Glutamatergic neuron (in vitro differentiated cells): ENCODE results near the gene MSI2. TPM values are rescaled to one million over a fixed set of nuclear protein-coding genes. Genes with fewer than 3 reads are reported as not detected.

Experiments
- DNase-seq: peaks from one replicate; pipeline ENCODE4 v3.0.0; 2022
- H3K27ac Mint-ChIP-seq: one replicate; pipeline ENCODE4 v1.8.0; 2020; ENCODE audit warnings: mild to moderate bottlenecking, mixed read lengths, inconsistent platforms; ENCODE audit not compliant: unreplicated experiment
- H3K27me3 Mint-ChIP-seq: one replicate; pipeline ENCODE4 v1.8.0; 2020; ENCODE audit warnings: mild to moderate bottlenecking, moderate library complexity, mixed read lengths, inconsistent platforms; ENCODE audit not compliant: unreplicated experiment
- H3K36me3 Mint-ChIP-seq: one replicate; pipeline ENCODE4 v1.8.0; 2020; ENCODE audit warnings: mild to moderate bottlenecking, mixed read lengths, inconsistent platforms; ENCODE audit not compliant: unreplicated experiment
- H3K4me1 Mint-ChIP-seq: one replicate; pipeline ENCODE4 v1.8.0; 2020; ENCODE audit warnings: mild to moderate bottlenecking, low read depth, mixed read lengths, inconsistent platforms; ENCODE audit not compliant: unreplicated experiment
- H3K4me3 Mint-ChIP-seq: one replicate; pipeline ENCODE4 v1.8.0; 2020; ENCODE audit warnings: mild to moderate bottlenecking, mixed read lengths, inconsistent platforms; ENCODE audit not compliant: unreplicated experiment
- H3K9me3 Mint-ChIP-seq: one replicate; pipeline ENCODE4 v1.8.0; 2020; ENCODE audit warnings: mild to moderate bottlenecking, moderate library complexity, mixed read lengths, inconsistent platforms; ENCODE audit not compliant: unreplicated experiment
- total RNA-seq: library from RNA; stranded (reverse); fragmentation: NEBNext Ultra II Directional; extraction: Animal tissue kit (Norgen Biotek cat#: 25700); gene quantifications from one replicate; pipeline ENCODE4 v1.2.1, GENCODE V29; 2021; ENCODE audit not compliant: unreplicated experiment
- TF ChIP-seq, protein P1 (sequence below): fragments of 200-600 bp; sonication (generic); IDR thresholded peaks from one replicate; pipeline ENCODE4 v1.5.0; 2021; ENCODE audit not compliant: partially characterized antibody, unreplicated experiment

MSI2 gene
- total RNA-seq, 1 donor from 2014 or later: 141 TPM

- TF ChIP-seq, protein P1, sequence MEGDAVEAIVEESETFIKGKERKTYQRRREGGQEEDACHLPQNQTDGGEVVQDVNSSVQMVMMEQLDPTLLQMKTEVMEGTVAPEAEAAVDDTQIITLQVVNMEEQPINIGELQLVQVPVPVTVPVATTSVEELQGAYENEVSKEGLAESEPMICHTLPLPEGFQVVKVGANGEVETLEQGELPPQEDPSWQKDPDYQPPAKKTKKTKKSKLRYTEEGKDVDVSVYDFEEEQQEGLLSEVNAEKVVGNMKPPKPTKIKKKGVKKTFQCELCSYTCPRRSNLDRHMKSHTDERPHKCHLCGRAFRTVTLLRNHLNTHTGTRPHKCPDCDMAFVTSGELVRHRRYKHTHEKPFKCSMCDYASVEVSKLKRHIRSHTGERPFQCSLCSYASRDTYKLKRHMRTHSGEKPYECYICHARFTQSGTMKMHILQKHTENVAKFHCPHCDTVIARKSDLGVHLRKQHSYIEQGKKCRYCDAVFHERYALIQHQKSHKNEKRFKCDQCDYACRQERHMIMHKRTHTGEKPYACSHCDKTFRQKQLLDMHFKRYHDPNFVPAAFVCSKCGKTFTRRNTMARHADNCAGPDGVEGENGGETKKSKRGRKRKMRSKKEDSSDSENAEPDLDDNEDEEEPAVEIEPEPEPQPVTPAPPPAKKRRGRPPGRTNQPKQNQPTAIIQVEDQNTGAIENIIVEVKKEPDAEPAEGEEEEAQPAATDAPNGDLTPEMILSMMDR: no peak
- no peaks in the 10 kb centered on the region for H3K36me3 Mint-ChIP-seq
- peaks cover 13% of the 10 kb centered on the region for H3K27me3 Mint-ChIP-seq
- no peak for DNase-seq
- peaks cover 62% of the 10 kb centered on the region for H3K4me1 Mint-ChIP-seq
- H3K9me3 Mint-ChIP-seq: peaks cover 10% of the 10 kb centered on the region
- H3K27ac Mint-ChIP-seq: no peak overlapping the region
- no peak overlapping the region for H3K4me3 Mint-ChIP-seq
These were observed 286.9 kb downstream of the MSI2 start for GRCh38 chr17:57543230-57543629.

- no peak for DNase-seq
- peaks cover 13% of the 10 kb centered on the region for H3K27me3 Mint-ChIP-seq
- H3K4me1 Mint-ChIP-seq: peaks cover 68% of the 10 kb centered on the region
- H3K27ac Mint-ChIP-seq: peak overlapping the region; percentile 95
- H3K9me3 Mint-ChIP-seq: peaks cover 10% of the 10 kb centered on the region
- H3K4me3 Mint-ChIP-seq: peak overlapping the region; percentile 61
- TF ChIP-seq, protein P1: no peak
- H3K36me3 Mint-ChIP-seq: no peaks in the 10 kb centered on the region
These were observed 288.1 kb downstream of the MSI2 start for GRCh38 chr17:57544401-57544800.

DNA sequence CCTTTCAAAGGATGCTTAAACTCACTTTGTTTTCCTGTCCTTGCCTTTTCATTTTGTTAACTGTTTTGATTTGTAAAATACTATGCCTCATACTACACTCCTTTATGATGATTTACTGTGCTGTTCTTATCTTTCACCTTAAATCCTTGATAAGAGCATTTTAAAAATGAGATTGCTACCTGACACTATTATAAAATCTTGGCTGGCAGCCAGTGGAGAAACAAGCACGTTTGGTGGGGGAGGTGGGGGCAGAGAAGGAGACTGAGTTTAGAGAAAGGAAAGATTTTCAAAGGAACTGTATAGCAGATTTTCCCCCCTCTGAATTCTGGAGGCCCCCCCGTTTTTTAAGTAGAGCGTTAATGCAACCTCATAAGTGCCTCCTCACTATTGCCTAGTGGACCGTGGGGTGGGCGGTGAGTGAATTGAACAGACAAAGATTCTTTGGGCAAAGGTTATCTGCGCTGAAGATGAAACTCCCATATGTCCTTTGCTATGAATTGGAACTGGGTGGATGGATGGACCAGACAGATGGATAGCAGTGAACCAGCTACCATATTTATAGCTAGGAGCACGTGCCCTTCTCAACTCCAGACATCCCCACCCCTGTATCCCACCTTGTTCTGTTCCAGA, 288.6 kb downstream of the MSI2 start:
- H3K27ac Mint-ChIP-seq: peak overlapping the region; percentile 95
- peaks cover 71% of the 10 kb centered on the region for H3K4me1 Mint-ChIP-seq

GRCh38 chr17:57545731-57546342, 289.5 kb downstream of the MSI2 start:
- no peak for DNase-seq
- TF ChIP-seq, protein P1: no peak
- H3K27me3 Mint-ChIP-seq: peaks cover 15% of the 10 kb centered on the region
- H3K27ac Mint-ChIP-seq: peak overlapping the region; percentile 95
- H3K36me3 Mint-ChIP-seq: no peaks in the 10 kb centered on the region
- H3K4me1 Mint-ChIP-seq: peaks cover 78% of the 10 kb centered on the region
- peaks cover 10% of the 10 kb centered on the region for H3K9me3 Mint-ChIP-seq
- H3K4me3 Mint-ChIP-seq: peak overlapping the region; percentile 50

More for the DNA sequence above, 288.6 kb downstream of the MSI2 start:
- H3K9me3 Mint-ChIP-seq: peaks cover 11% of the 10 kb centered on the region
- no peaks in the 10 kb centered on the region for H3K36me3 Mint-ChIP-seq
- DNase-seq: no peak
- TF ChIP-seq, protein P1: no peak
- H3K27me3 Mint-ChIP-seq: peaks cover 13% of the 10 kb centered on the region
- peak overlapping the region; percentile 50 for H3K4me3 Mint-ChIP-seq
